K562 (cell line): ENCODE results near the gene EFCAB13. TPM values are rescaled to one million over a fixed set of nuclear protein-coding genes. Genes with fewer than 3 reads are reported as not detected.

Experiments used
- MGA ChIP-seq: fragments of 450-650 bp; IDR thresholded peaks from 2 replicates; pipeline ENCODE4 v1.6.1; 2016; ENCODE audit warnings: mild to moderate bottlenecking, moderate library complexity
- ZFX ChIP-seq: sonication (generic); formaldehyde crosslinking; IDR thresholded peaks from 2 replicates; pipeline ENCODE4 v1.8.0; 2022; ENCODE audit warnings: mild to moderate bottlenecking, missing genetic modification reagents, moderate library complexity
- ZNF551 ChIP-seq: fragments of 250-450 bp; sonication (Bioruptor Pico); IDR thresholded peaks from 2 replicates; pipeline ENCODE4 v1.5.0; 2021; ENCODE audit warnings: mild to moderate bottlenecking, moderate library complexity
- polyA plus RNA-seq, 8 experiments: library from polyadenylated mRNA; depleted of rRNA in 4 of 8; stranded (reverse) in 5 of 8; unstranded in 3 of 8; fragments of >200 nt; fragmentation: Nextera tagmentation in 2 of 8; fragmentation: Illumina TruSeq in 1 of 8; extraction: Ambion mirVana in 2 of 8; extraction: Trizol in 1 of 8; gene quantifications; 2 replicates each; pipeline versions ENCODE4 v1.2.1 to v1.2.3, GENCODE V29; 2011 to 2014; ENCODE audit warnings: inconsistent platforms in 1 of 8, missing spikeins in 1 of 8
- total RNA-seq, 7 experiments: library from RNA; depleted of rRNA in 6 of 7; stranded (reverse); fragments of >200 nt in 6 of 7; fragmentation: Illumina TruSeq in 2 of 7; extraction: Trizol in 2 of 7; gene quantifications; 2 replicates each; pipeline versions ENCODE4 v1.2.1 to v1.2.3, GENCODE V29; 2011 to 2021; ENCODE audit warnings: low replicate concordance in 1 of 7
- TF ChIP-seq, protein P1 (sequence below), 2 experiments: fragments of 450-650 bp; formaldehyde crosslinking in 1 of 2; IDR thresholded peaks; 2 replicates each; pipeline versions ENCODE4 v1.4.0 to v1.6.1; 2014 to 2020; ENCODE audit warnings: mild to moderate bottlenecking in 2 of 2, borderline replicate concordance in 1 of 2, low read depth in 1 of 2

Gene EFCAB13
- total and polyA plus RNA-seq, 9 of the 15 experiments (the other 6 are each of a cell fraction or from before 2014, with no cell fraction given), result 0.32 to 1.3 (median 0.95) TPM

- TF ChIP-seq MGA (peak; percentile 45), ZNF551 (no peak), ZFX (CRISPR knock-in tag) (peak; percentile 63; the same call in 1 of the 2 replicates)
- TF ChIP-seq, protein P1, sequence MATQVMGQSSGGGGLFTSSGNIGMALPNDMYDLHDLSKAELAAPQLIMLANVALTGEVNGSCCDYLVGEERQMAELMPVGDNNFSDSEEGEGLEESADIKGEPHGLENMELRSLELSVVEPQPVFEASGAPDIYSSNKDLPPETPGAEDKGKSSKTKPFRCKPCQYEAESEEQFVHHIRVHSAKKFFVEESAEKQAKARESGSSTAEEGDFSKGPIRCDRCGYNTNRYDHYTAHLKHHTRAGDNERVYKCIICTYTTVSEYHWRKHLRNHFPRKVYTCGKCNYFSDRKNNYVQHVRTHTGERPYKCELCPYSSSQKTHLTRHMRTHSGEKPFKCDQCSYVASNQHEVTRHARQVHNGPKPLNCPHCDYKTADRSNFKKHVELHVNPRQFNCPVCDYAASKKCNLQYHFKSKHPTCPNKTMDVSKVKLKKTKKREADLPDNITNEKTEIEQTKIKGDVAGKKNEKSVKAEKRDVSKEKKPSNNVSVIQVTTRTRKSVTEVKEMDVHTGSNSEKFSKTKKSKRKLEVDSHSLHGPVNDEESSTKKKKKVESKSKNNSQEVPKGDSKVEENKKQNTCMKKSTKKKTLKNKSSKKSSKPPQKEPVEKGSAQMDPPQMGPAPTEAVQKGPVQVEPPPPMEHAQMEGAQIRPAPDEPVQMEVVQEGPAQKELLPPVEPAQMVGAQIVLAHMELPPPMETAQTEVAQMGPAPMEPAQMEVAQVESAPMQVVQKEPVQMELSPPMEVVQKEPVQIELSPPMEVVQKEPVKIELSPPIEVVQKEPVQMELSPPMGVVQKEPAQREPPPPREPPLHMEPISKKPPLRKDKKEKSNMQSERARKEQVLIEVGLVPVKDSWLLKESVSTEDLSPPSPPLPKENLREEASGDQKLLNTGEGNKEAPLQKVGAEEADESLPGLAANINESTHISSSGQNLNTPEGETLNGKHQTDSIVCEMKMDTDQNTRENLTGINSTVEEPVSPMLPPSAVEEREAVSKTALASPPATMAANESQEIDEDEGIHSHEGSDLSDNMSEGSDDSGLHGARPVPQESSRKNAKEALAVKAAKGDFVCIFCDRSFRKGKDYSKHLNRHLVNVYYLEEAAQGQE (IDR thresholded peaks at IDR 0.05; ENCODE audit: borderline replicate concordance), result no peak
- TF ChIP-seq, protein P1 (CRISPR knock-in tag; IDR thresholded peaks at IDR 0.05; ENCODE audit: low read depth), result no peak
Measured at GRCh38 chr17:47288531-47289116, 35.1 kb upstream of the EFCAB13 start (continued).
